Stimulated activated CD4-positive, alpha-beta T cell treated with anti-CD3 and anti-CD28 coated beads, Interleukin-15, amount 100 ng/mL, for 24 hours (primary cell): ENCODE results near the gene SLC8A1.
A peak's percentile ranks its signal among the peaks of the same experiment; 100 is the strongest.

Source experiments
- DNase-seq: peaks from one replicate; pipeline ENCODE4 v3.0.0-alpha.2; 2020

SLC8A1 gene

DNA sequence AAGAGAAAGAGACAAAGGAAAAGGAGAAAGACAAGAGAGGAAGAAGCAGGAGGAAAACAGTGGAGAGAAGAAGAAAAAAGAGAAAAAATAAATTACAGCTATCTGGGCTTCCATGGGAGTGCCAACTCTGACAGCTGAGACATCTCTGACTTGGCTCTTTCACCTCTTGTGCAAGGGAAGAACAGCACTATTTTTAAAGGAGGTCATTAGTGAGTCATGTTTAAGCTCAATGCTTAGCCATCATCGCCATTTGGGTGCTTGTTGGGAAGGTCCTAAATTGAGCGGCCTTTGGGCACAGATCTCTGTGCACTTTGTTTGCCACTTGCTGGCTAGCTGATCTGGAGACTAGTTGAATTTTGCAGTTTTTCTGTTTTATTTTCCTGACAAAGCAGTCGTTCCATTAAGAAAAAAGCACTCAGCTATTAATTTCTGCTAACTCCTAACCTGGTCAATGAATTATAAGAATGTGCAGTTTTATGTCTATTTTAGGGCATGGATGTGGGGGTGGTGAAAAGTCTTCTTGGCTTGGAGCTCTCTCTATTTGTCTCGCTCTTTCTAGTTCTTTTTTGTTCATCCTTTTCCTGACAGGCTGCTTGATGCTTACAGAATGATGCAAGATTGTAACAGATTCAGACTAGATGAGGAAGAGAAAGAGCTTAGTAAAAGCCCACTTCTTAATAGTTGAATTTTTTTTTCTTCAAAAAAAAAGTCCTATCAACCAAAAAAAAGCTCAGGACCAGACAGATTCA, 231.5 kb downstream of the SLC8A1 start:
- no peak for DNase-seq

DNA sequence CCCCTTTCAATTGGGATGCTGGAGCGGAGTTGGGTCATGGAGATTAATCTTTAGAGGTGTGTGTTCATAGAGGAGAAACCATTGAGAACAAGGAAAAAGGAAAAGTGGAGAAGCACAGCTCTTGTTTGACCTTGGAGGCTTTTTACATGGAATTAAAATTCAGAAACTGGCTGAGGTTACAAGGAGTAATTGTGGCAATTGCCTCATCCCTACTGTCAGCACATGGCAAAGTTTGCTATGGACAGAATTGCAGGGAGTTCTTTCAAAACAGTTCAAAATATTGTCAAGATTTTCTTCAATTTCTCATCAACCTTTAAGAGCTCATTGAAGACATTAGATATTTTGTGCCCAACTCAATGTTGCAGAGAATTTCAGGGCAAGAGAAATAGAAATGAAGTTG, 232.7 kb downstream of the SLC8A1 start:
- DNase-seq = no peak

DNA sequence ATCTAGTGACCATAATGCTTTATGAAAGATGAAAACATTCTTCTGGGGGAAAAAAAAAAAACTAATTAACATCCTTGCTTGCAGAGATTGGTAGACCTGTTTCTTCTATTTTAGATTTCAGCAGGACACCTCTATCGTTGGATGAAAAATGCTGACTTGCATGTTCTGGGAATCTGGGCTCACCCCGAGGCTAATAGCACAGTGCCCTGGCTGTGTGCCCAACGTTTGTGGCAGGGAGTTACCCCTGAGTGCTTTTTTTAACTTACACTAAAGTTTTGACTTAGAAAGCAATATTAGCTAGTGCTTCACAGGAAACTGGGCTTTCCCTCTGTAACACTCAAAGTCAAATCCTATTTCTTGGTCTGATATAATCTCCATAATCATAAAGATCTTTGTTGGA, 233.2 kb downstream of the SLC8A1 start:
- DNase-seq = no peak

DNA sequence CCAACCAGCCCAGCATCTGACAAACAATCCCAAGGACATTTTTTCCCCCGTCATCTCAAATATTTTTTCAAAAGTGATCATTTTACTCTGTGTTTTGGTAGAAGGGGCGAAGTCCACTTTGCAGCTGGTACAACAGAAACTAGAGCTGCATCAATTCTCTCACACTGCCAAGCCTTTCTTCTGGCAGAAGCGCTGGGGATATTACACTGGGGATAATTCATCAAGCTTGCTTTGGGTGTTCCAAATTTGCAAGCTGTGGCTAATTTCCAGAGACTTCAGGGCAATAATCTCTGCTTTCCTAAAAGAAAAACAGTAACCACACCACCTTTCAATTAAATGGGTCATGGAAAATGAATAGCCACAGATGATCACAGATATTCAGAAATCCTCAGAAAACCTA, 238.3 kb downstream of the SLC8A1 start:
- no peak for DNase-seq

DNA sequence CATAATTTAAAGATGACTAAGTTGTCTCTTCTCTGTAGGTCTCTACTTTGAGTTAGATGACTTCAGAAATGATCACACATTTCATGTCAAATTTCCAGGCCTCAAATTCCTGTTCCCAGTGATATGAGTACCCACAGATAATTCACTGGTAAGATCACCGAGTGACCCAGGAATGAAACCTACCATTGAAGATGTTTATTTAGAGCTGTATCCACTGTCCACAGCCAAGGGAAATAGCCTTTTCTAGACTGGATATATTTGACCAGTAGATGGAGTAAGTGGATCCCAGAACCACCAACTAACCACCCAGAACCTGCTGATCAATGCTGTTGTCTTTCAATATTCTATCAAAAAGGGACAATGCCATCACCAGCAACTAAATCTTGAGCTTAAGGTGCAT, 238.8 kb downstream of the SLC8A1 start:
- DNase-seq = no peak

DNA sequence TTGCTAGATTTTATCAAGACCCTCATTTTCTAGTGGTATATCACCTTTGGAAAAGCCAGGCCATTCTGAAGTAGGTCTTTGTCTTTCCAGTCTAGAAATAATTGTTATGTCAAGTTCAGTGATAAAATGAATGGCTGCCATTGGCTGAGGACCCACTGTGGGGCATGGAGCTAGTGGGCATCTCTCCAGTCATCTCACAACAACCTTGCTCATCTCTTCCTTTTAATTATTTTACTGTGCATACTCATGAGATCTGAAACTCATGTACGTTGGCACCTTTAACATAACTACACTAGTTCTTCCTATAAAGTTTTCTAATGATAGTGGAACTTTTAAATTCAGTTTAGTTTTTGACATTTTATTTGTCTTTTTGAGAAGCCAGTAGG, 240.9 kb downstream of the SLC8A1 start:
- peak; percentile 14 for DNase-seq

DNA sequence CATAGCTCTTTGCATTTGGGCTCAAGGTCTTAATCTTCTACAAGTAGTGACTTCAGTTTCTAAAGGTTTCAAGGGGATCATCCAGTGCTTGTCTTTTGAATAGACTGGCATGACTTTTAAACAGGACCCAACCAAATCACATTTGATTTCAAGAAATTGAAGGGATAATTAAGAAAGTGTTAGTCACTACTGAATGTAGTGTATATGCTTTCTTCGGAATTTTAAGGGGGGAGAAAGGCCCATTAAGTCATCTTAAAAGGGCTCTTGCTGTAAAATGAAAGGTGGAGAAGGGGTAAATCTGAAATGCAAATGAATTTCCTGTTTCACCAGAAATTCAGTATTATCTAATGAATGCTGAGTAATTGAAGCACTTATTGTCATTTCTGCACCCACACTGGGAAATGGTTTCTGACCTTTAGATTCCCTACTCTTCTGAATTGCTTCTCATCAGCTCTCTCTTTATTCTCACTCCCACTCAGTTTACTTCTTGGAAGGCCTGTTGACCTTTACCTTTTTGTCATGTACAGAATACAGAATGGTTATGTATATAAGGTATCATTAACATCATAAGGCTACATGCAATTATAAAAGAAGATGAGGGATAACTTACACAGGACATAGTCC, 241.4 kb downstream of the SLC8A1 start:
- no peak for DNase-seq

DNA sequence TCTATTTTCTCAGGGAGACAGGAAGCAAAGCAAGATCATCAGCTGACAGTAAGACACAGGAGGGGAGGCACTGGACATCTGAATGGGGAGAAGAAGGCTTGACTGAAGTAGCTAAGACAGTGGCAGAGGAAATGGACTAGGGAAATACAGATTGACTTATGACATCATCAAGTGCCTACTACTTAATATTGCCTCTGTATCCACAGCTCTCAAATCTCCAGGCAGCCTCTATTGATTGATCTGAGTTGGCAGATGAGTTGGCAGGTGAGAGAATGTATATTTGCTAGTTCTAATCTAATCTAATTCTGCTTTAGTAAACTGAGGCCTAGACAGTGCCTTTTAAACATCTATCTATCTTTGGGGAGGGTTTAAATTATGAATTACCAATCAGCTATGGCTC, 242.1 kb downstream of the SLC8A1 start:
- DNase-seq = no peak

DNA sequence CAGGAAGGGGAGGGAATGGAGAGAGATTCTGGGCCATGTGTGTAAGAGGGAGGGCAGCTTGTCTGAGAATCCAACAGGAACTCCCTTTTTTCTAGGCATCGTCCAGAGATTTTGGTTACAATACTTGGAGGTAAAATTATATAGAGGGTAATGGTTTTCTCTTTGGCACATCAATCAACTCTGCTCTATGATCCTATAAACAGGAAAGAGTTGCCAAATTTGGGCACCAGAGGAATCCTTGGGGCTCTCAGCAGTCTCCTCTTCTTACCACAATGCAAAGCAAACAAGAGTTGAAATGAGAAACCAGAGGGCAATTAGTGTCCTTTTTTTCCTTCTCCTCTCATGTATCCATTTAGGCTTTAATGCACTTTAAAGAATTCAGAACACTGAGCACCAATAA, 243.4 kb downstream of the SLC8A1 start:
- no peak for DNase-seq

DNA sequence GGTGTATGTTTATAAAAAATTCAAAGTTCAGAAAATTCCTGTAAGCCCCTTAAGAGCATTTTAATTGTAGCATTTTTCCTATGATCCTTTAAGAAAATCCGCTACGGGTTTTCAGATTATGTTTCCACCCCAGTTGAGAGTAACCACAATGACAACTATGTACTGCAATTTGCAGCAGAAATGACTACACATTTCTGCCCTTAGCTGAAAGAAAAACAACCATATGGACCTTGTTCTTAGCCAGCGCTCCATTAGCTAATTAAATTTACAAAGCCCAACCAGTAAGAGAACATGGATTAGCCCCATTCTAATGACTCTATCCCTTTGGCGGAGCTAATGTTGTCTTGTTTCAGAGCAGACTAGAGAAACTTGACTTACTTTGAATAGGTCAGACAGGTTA, 247.6 kb downstream of the SLC8A1 start:
- DNase-seq = no peak

DNA sequence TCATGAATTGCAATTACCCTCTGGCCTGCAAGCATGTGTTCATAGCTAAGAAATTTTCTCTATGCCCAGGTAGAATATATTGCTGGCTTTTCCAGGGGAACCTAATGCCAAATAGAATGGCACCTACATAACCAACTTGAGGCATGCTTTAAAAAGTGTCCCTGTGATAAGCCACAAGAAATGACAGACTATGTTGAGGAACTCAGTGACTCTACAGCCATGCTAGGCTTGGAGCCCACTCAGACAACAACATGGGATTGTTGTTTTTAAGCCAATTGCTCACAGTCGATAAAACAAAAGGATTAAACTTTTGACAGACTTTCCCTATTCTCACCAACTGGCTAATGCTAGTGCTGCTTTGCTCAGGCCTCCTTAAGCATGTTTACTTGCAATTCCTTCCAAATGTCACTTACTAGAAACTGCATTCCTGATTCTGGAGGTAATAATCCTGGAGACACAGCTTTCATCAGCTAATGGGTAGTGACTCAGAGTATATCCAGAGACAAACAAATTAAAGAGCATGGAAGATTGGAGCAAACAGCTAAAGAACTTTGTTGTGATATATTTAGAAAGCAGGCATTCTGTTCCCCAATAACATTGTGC, 249.0 kb downstream of the SLC8A1 start:
- DNase-seq = no peak

DNA sequence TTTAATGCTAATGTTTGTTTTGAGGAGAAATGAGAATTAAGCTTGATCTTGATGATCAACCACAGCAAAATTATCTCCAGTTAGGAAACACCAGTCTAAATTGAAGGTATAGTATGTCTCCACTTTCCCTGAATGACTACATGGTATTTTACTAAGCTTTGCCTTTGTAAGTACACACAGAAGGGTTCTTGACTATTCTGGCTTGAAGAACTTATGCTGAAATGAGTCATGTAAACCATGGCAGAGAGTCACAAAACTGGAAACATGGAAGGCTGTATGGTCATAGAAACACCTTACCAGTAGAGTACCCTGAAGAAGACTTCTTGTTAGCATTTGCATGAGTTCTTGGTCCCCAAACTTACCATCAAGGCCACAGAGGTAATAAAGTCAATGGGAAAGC, 250.5 kb downstream of the SLC8A1 start:
- no peak for DNase-seq

DNA sequence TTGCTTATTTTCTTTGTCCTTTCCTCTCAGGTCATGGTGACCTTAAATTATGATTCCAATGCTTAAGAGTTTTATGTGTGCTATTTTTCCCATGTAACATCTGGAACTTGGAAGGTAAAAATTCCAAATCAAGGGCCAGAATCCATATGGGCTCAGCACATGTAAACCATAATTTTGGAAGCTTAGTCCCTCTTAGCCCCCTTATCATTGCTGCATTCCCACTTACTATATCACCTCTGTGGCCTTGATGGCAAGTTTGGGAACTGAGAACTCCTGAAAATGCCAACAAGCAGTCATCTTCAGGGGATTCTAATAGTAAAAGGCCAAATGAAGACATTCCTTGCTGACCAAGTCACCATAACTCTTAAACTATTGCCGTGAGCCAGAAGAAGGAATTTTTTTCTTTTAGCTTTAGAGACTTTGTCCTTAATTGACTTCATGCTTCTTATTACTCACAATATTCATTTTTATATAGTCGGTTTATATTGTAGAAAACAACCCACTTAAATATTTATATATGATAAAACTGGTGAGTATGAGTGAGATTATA, 251.4 kb downstream of the SLC8A1 start:
- no peak for DNase-seq

DNA sequence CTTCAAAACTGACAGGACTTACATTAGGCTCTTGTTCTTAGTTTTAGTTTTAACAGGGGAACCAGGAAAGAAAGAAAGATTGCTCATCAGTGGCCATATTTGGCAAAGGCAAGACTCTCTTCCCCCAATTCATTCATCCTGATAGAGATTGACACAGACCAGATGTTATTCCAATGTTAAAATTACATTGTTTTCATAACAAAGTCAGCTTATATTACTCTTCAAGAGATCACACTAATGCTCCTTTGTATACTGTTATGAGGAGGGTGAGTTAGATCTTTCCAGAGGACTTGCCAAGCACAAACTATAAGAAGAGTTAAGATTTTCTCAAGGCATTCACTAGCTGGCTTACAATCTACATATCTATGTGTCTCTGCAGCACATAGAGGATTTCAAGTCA, 252.1 kb downstream of the SLC8A1 start:
- DNase-seq = no peak

DNA sequence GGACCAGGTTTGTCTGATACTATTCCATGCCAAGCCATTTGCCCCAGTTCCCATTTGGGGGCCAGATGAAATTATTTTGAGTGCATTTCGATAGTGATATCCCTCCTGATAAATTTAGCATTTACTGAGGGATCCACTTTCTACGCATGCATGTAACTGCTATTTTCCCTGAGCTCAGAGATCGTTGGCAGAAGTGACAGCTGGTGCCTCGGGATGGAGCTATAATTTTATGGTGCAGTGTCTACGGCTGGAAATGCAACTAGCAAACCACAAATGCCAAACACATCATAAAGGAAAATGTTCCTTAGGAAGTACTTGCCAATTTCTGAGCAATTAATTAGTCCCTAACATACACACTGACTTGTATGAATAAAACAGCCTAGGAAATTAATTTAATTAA, 254.8 kb downstream of the SLC8A1 start:
- DNase-seq = no peak

DNA sequence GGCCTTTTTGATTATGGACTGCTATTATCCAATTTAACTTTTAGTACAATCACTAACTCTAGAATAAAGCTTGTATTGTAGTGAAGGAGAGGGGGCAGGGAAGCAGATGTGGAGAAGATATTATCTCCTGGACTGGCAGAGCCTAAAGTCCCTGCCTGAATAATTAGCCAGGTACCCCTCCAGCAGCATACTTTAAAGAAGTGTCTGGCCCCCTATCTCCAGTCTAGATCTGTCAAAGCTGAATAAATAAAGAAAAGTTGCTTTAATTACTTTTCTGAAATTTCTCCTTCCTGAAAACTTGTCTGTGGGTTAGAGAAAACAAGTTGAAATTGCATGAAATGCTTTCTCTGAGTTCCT, 258.2 kb downstream of the SLC8A1 start:
- no peak for DNase-seq

DNA sequence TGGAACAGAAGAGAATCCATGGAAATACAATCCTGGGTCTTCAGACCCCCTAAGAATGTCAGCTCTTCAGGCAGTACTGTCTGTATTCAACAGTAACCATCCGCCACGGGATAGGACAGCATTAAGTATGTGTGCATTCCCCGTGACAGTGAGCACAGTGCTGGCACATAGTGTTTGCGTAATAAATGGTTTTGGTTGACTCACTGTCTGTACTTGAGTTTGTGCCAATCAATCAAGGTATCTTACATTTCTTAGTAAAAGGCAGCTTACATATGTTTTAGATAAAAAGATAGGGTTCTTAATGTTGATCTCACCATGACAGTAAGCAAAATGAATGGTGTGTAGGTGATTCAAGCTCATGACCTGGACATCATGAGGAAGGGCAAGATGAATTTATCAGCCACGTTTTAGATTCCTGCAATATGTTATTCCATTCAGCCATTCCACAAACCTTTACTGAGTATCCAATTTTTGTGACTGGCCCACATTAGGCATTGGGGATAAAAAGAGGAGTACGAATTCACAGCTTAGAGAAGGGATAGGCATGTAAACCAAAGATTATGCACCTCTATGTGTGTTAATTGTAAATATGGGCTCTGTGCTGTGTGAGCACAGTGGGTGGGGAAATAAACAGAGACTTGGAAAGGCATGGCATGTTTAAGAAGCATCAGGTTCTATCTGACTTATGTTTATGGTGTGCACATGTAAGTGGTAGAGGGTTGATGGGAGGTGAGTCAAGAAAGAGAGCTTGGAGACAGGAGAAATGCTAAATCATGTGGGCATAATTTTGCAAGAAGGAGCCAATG, 258.8 kb downstream of the SLC8A1 start:
- DNase-seq = no peak

DNA sequence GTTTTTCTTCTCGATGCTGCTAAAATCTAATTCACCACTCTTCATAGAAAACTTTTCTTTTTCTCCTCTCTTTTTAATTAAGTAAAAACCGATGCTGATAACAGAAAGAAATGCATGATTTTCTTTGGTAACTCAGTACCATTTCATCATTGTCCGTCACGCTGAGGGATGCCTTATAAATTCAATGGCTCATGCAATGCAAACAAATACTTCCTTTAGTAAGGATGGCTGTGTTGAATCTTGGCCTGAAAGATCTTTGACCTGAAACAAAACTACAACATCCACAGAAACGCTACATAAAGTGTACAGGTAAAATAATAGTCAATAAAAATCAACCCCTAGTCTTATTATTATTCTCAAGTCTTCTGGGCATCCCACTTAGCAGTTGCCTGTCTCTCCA, 261.4 kb downstream of the SLC8A1 start:
- DNase-seq = no peak

DNA sequence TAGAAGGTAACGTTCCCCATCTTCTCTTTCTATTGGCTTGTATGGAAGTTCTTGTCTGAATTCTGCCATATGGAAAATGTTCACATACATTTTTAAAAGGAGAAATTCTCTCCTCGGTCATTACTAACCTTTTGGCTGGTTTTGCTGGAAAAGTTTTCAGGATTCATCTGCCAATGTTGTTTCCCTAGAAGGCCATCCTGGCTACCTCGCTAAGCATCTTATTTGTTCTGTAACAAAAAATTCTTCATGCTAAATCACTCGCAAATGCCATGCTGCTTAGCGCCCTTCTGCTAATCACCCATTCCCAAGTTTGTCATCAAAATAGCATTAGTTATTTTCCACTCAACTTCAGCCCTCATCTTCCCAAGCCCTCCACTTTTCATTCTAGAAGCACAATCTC, 262.0 kb downstream of the SLC8A1 start:
- DNase-seq = no peak

DNA sequence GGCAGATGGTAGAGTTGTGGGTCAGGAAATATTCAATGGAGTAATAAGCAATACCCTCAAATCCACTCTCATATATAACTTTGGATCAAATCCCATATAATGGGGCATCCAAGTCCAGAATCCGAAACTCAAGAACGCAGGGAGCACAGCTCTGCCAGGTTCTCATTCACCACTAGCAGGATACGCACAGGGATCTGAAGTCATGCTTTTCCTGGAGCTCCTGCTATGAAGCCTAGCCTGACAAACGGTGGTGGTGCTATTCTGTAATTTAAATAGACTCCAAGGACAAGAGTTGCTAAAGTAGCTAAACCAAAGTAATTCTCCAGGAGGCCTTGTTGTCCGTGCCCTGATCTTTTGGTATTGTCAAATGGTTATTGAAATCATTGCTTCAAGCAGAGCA, 264.8 kb downstream of the SLC8A1 start:
- no peak for DNase-seq

DNA sequence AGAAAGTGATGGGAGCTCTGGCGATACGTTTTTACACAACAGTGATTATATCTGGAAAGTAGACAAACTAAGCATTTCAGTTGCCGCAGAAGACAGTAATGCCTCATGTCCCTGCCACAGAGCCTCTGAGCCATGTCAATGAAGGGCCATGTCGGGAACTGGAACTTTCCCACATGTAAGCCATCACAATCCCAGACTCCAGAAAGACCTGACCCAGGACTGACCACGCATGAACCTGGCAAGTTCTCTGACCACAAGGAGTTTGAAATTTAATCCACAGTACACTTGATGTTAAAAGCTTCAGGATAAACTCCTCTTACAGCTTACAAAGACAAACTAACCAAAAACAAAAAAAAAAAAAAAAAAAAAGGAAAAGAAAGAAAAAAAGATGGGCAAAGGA, 267.3 kb downstream of the SLC8A1 start:
- no peak for DNase-seq

DNA sequence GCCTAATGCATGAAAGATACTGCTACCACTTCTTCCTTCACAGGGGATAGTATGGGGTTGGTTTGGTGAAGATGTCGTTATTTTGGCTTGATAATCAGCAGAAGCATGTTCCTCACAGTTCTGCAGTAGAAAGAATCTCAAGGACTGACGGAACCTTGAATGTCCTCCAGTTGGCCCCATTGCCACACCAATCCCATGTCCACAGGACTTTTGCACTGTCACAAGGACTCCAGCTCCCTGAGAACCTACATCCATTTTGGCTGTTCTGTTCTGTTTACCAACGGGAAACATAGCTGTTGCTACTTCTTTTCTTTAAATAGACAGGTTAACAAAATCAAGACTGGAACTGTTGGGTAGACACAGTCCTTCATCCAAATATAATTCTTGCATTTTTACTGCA, 270.0 kb downstream of the SLC8A1 start:
- DNase-seq = no peak

DNA sequence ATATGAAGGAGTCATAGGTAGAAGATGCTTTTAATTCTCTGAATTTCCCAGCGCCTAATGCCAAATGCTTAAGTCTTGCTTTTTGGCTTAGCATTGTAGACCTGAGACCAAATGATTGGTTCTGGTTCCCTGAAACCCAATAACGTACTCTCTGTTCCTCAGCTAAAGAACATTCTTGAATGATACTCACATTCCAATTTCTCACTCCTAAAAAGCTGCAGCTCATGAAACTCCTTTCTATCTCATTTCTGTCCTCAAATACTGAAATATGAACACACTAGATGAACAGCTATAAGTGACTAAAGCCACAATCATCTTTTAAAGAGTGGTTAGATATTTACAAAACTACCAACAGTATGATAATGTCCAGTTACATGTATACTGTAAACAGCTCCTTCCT, 272.1 kb downstream of the SLC8A1 start:
- DNase-seq = no peak

DNA sequence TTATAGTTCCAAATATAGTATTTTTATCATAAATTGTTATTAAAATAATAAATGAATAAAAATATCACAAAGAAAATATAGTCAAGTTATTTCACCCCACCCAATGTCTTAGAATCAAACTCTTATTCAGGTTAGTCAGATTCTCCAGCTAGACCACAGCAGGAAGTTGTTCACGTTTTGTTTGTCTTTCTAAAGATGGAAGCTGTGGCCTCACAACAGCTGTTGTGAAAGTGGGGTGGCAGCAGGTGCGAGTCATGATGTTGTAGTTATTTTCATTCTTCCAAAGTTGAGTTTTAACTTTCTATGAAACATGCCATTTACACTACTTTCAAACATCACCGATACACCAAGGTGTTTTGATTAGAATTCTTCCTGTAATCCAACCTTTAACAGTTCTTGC, 272.9 kb downstream of the SLC8A1 start:
- DNase-seq = no peak
